CD4-positive, alpha-beta T cell treated with Interleukin-1 beta for 1 hour (primary cell): ENCODE results near the gene PML.
"Not testable (repeated sequence)": the region's sequence is repeated elsewhere in the genome, so short reads cannot be mapped to it uniquely, and the experiment has no call there.

Source experiments
- DNase-seq, 2 donors: peaks; one replicate each; pipeline ENCODE4 v3.0.0-alpha.2; 2020 to 2022

PML gene

GRCh38 chr15:74042603-74043424, 48.3 kb downstream of the PML start:
- no peak for DNase-seq

- no peak for DNase-seq
Measured at GRCh38 chr15:74043425-74044266, 49.1 kb downstream of the PML start.

- no peak for DNase-seq
Measured at GRCh38 chr15:74044267-74045110, 50.0 kb downstream of the PML start.

GRCh38 chr15:74045184-74045583, 50.7 kb downstream of the PML start:
- DNase-seq: no peak

- no peak for DNase-seq
Measured at GRCh38 chr15:74045636-74046274, 51.2 kb downstream of the PML start.

- no peak for DNase-seq
Measured at GRCh38 chr15:74046275-74046674, 51.8 kb downstream of the PML start.

GRCh38 chr15:74050127-74050526, 55.6 kb downstream of the PML start:
- DNase-seq: no peak

GRCh38 chr15:74050556-74051234, 56.2 kb downstream of the PML start:
- DNase-seq: no peak

GRCh38 chr15:74052271-74053260, 58.0 kb downstream of the PML start:
- DNase-seq: not testable (repeated sequence)

- no peak for DNase-seq
Measured at GRCh38 chr15:74053517-74053916, 59.0 kb downstream of the PML start.

GRCh38 chr15:74053941-74054529, 59.5 kb downstream of the PML start:
- peak; percentile 62 to 65 for DNase-seq

- no peak for DNase-seq
Measured at GRCh38 chr15:74055804-74056203, 61.3 kb downstream of the PML start.

GRCh38 chr15:74056330-74056729, 61.8 kb downstream of the PML start:
- DNase-seq: not testable (repeated sequence)

- DNase-seq: not testable (repeated sequence)
Measured at GRCh38 chr15:74059050-74059833, 64.7 kb downstream of the PML start.

- DNase-seq: no peak
Measured at GRCh38 chr15:74060251-74060650, 65.7 kb downstream of the PML start.

GRCh38 chr15:74062236-74062635, 67.7 kb downstream of the PML start:
- no peak for DNase-seq

GRCh38 chr15:74062671-74063070, 68.2 kb downstream of the PML start:
- DNase-seq: no peak

GRCh38 chr15:74063425-74064146, 69.1 kb downstream of the PML start:
- not testable (repeated sequence) for DNase-seq

GRCh38 chr15:74064183-74064582, 69.7 kb downstream of the PML start:
- DNase-seq: not testable (repeated sequence)
